OCI-LY7 (cell line): Measurements from ENCODE around the gene PMM2.

ENCODE experiments used
- CTCF ChIP-seq: fragments of 200-600 bp; sonication (generic); conservative IDR thresholded peaks from 2 replicates; pipeline ENCODE4 v1.5.1; 2014; ENCODE audit warnings: mild to moderate bottlenecking, antibody characterized with exemption, low read length, moderate library complexity, mixed read lengths
- EZH2phosphoT487 ChIP-seq: fragments of 200-600 bp; sonication (generic); IDR thresholded peaks from 2 replicates; pipeline ENCODE4 v1.6.1; 2018; ENCODE audit warnings: low read depth, borderline replicate concordance, mild to moderate bottlenecking, mixed run types, antibody characterized with exemption, low read length, moderate library complexity, mixed read lengths

DNA sequence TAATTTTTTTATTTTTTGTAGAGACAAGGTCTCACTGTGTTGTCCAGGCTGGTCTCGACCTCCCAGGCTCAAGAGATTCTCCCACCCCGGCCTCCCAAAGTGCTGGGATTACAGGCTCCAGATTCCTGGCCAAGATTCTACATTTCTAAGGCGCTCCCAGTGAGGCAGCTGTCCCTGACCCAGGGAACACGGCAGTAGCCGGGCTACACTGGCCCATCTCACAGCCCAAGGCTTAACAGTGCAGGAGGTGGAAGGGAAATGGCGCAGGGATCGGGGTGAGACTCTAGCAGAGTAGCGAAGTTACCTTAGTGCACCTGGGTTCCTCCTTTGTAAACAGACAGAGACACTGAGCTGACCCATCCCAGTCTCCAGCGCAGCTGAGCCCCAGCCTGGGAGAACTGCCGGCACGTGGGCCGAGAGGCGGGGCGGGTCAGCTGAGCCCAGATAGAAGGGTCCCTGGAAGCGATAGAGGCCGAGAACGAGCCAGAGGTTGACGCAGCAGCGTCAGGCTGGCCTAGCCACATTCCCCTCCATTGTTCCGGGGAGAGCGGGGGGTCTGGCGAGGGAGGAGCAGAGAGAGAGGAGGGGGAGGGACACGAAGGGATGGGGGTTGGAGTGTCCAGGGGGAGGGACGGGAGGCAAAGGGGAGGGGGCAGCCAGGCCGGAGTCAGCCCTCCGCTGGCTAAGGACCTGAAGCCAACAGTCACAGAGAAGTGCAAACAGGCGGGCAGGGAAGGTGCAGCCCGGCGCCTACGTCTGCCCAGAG, 68.7 kb downstream of the PMM2 start:
- no peak for TF ChIP-seq CTCF
- TF ChIP-seq EZH2phosphoT487: no peak
